Esophagus mucosa (tissue), 1 donor: ENCODE results near the gene CENPK. TPM values are rescaled to one million over a fixed set of nuclear protein-coding genes. Genes with fewer than 3 reads are reported as not detected.
"Not testable (repeated sequence)": the region's sequence is repeated elsewhere in the genome, so short reads cannot be mapped to it uniquely, and the experiment has no call there.

Source experiments
- ATAC-seq: fragments of 200-7000 bp; cut with Tn5 transposase; one replicate; pipeline ENCODE4 v1.9.1; 2020
- total RNA-seq: library from RNA; stranded (reverse); gene quantifications from one replicate; pipeline ENCODE4 v1.2.4, GENCODE V29; 2023
- donor health status: DM: yes; HTN: yes; CAD: no.

CENPK gene
- total RNA-seq, 1 donor from 2014 or later = 9.3 TPM

- no peak for ATAC-seq
Observed at GRCh38 chr5:65506961-65507360, 56.0 kb downstream of the CENPK start.

GRCh38 chr5:65489119-65489518 lies 73.8 kb downstream of the CENPK start:
- ATAC-seq = no peak

- ATAC-seq = not testable (repeated sequence)
Observed at GRCh38 chr5:65488038-65488687, 74.8 kb downstream of the CENPK start.

- not testable (repeated sequence) for ATAC-seq
Observed at GRCh38 chr5:65486803-65487202, 76.2 kb downstream of the CENPK start.

GRCh38 chr5:65485405-65485804 lies 77.6 kb downstream of the CENPK start:
- ATAC-seq = no peak

- peak; percentile 74 for ATAC-seq
Observed at GRCh38 chr5:65483546-65484346, 79.2 kb downstream of the CENPK start.

- ATAC-seq = no peak
Observed at GRCh38 chr5:65482736-65483545, 80.0 kb downstream of the CENPK start.

GRCh38 chr5:65482296-65482735 lies 80.7 kb downstream of the CENPK start:
- no peak for ATAC-seq

- peak; percentile 90 for ATAC-seq
Observed at GRCh38 chr5:65481635-65482295, 81.2 kb downstream of the CENPK start, which contains the start of gene ADAMTS6. Gene ADAMTS6 (minus strand): TSS chr5:65481920. CDS start chr5:65473673, 8,247 bp downstream.

GRCh38 chr5:65481171-65481581 lies 81.8 kb downstream of the CENPK start:
- no peak for ATAC-seq

- no peak for ATAC-seq
Observed at GRCh38 chr5:65480306-65480865, 82.6 kb downstream of the CENPK start.

GRCh38 chr5:65479527-65479926 lies 83.4 kb downstream of the CENPK start:
- no peak for ATAC-seq

- no peak for ATAC-seq
Observed at GRCh38 chr5:65478336-65478735, 84.6 kb downstream of the CENPK start.

GRCh38 chr5:65475895-65476294 lies 87.1 kb downstream of the CENPK start:
- no peak for ATAC-seq

GRCh38 chr5:65475336-65475735 lies 87.6 kb downstream of the CENPK start:
- no peak for ATAC-seq

GRCh38 chr5:65474130-65474711 lies 88.7 kb downstream of the CENPK start:
- no peak for ATAC-seq

- ATAC-seq = no peak
Observed at GRCh38 chr5:65468633-65469032, 94.3 kb downstream of the CENPK start.
